NK-92 (cell line): ENCODE measurements around the gene KLF7.

ENCODE experiments used
- DNase-seq: peaks from one replicate; lab custom pipeline; 2025; ENCODE audit not compliant: unreplicated experiment; lab: John Stamatoyannopoulos, UW

KLF7 gene

DNA sequence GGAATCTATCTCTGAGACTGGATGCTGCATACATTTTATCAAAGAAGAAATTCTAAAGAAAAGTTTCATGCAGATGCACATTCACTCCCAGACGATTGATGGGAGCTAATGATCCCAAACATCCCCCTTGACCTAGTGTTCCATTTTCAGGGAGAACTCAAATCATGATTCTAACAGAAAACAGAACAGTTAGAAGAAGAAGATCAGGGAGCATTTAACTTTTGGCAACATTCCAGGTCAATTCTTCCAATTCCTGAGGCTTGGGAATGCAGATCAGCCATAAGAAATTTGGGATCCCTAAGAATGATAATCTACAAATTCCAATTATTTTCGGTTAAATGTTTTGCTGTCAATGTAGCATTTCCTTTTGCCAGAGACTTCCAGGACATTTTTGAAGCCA, 129.9 kb downstream of the KLF7 start:
- no peak for DNase-seq

GRCh38 chr2:207032490-207032889, 133.3 kb downstream of the KLF7 start:
- no peak for DNase-seq
